Fibroblast of lung (primary cell): ENCODE results near the gene HOOK1.

Experiments used
- CTCF ChIP-seq, 2 donors: IDR thresholded peaks in 1 of 2; conservative IDR thresholded peaks in 1 of 2; 1 replicate in 1 of 2; 2 replicates in 1 of 2; pipeline ENCODE4 v1.5.1; 2011 to 2012; ENCODE audit warnings: low read length in 2 of 2, control low read depth in 1 of 2, inconsistent platforms in 1 of 2, low read depth in 1 of 2, mild to moderate bottlenecking in 1 of 2
- EZH2 ChIP-seq: IDR thresholded peaks from 2 replicates; pipeline ENCODE4 v1.5.1; 2012; ENCODE audit warnings: low read length, control low read depth, mild to moderate bottlenecking; ENCODE audit errors: missing control alignments

DNA sequence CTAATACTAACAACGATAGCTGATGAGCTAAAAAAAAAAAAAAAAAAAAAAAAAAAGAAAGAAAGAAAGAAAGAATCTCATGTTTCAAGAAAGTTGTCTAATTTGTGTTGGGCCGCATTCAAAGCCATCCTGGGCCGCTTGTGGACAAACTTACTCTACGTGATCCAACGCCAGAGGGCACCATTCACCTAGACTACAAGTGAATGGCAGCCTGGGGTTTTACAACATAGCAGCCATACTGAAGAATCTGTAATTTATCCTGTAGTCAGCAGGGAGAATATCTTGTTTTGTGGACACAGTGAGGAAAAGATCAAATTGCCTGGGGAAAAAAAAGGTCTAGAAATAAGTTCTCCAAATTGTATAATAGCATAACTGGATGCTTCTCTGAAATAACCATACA lies 64.8 kb downstream of the HOOK1 start:
- TF ChIP-seq EZH2 (no peak), CTCF (conservative IDR thresholded peaks at IDR 0.05 in 1 of 2, IDR thresholded peaks at IDR 0.05 in 1 of 2; ENCODE audit: low read depth in 1 of 2, low read length in 2 of 2) (peak; percentile 53 to 55)
